Fibroblast of lung (primary cell): ENCODE data around the gene RPUSD3.

Experiments used
- EZH2 ChIP-seq: IDR thresholded peaks from 2 replicates; pipeline ENCODE4 v1.5.1; 2012; ENCODE audit warnings: low read length, control low read depth, mild to moderate bottlenecking; ENCODE audit errors: missing control alignments
- TF ChIP-seq, protein P1 (sequence below), 2 donors: IDR thresholded peaks in 1 of 2; conservative IDR thresholded peaks in 1 of 2; 1 replicate in 1 of 2; 2 replicates in 1 of 2; pipeline ENCODE4 v1.5.1; 2011 to 2012; ENCODE audit warnings: low read length in 2 of 2, control low read depth in 1 of 2, inconsistent platforms in 1 of 2, low read depth in 1 of 2, mild to moderate bottlenecking in 1 of 2

GRCh38 chr3:9838856-9839255, 5.0 kb downstream of the RPUSD3 start:
- TF ChIP-seq, protein P1, sequence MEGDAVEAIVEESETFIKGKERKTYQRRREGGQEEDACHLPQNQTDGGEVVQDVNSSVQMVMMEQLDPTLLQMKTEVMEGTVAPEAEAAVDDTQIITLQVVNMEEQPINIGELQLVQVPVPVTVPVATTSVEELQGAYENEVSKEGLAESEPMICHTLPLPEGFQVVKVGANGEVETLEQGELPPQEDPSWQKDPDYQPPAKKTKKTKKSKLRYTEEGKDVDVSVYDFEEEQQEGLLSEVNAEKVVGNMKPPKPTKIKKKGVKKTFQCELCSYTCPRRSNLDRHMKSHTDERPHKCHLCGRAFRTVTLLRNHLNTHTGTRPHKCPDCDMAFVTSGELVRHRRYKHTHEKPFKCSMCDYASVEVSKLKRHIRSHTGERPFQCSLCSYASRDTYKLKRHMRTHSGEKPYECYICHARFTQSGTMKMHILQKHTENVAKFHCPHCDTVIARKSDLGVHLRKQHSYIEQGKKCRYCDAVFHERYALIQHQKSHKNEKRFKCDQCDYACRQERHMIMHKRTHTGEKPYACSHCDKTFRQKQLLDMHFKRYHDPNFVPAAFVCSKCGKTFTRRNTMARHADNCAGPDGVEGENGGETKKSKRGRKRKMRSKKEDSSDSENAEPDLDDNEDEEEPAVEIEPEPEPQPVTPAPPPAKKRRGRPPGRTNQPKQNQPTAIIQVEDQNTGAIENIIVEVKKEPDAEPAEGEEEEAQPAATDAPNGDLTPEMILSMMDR (conservative IDR thresholded peaks at IDR 0.05 in 1 of 2, IDR thresholded peaks at IDR 0.05 in 1 of 2; ENCODE audit: low read depth in 1 of 2, low read length in 2 of 2): no peak
- TF ChIP-seq EZH2: no peak
